ENCODE measurements around the gene PACS1.

Gene PACS1

GRCh38 chr11:66072518-66072917 lies 2.4 kb downstream of the PACS1 start:
- peaks cover 32% of the 10 kb centered on the region for H3F3A ChIP-seq (ENCODE audit: insufficient read depth, low read length)
- TF ChIP-seq EZH2phosphoT487 (IDR thresholded peaks at IDR 0.05; ENCODE audit: low read length), result no peak
- TF ChIP-seq CTCF (IDR thresholded peaks at IDR 0.05; ENCODE audit: low read length), result no peak
- TF ChIP-seq EZH2 (optimal IDR thresholded peaks at IDR 0.05; ENCODE audit: low read depth, low read length), result no peak
- peaks cover 22% of the 10 kb centered on the region for H3K4me1 ChIP-seq (ENCODE audit: low read length)
- H3K27ac ChIP-seq (ENCODE audit: low read length), result no peak overlapping the region
- H3K9me3 ChIP-seq (replicated peaks; ENCODE audit: insufficient read depth, low read length), result no peaks in the 10 kb centered on the region
- no peaks in the 10 kb centered on the region; the same call in 1 of the 2 replicates for H3K36me3 ChIP-seq (replicated peaks; ENCODE audit: insufficient read depth, low read length)
- H3K4me2 ChIP-seq (ENCODE audit: low read depth, low read length), result no peak overlapping the region
- peaks cover 5% of the 10 kb centered on the region; the same call in 1 of the 2 replicates for H4K20me1 ChIP-seq (ENCODE audit: insufficient read depth, low read length)
- H3K9me2 ChIP-seq (replicated peaks; ENCODE audit: insufficient read depth, low read length), result no peaks in the 10 kb centered on the region
- H3K27me3 ChIP-seq (replicated peaks; ENCODE audit: insufficient read depth, low read length), result no peaks in the 10 kb centered on the region
- peaks cover 51% of the 10 kb centered on the region for H3K79me2 ChIP-seq (ENCODE audit: low read length)
- no peak overlapping the region for H3K4me3 ChIP-seq (ENCODE audit: low read length)
- no peak overlapping the region for H3K9ac ChIP-seq (ENCODE audit: low read length)
- no peak for DNase-seq
- no peak overlapping the region for H2AFZ ChIP-seq (ENCODE audit: low read length)

- H3F3A ChIP-seq (ENCODE audit: insufficient read depth, low read length), result peaks cover 21% of the 10 kb centered on the region
Observed at GRCh38 chr11:66073669-66074068, 3.6 kb downstream of the PACS1 start.

GRCh38 chr11:66075273-66075672 lies 5.2 kb downstream of the PACS1 start:
- H3K9ac ChIP-seq (ENCODE audit: low read length), result no peak overlapping the region
- H3K79me2 ChIP-seq (ENCODE audit: low read length), result peaks cover 59% of the 10 kb centered on the region
- H2AFZ ChIP-seq (ENCODE audit: low read length), result no peak overlapping the region
- no peak overlapping the region for H3K27ac ChIP-seq (ENCODE audit: low read length)
- no peaks in the 10 kb centered on the region for H4K20me1 ChIP-seq (ENCODE audit: insufficient read depth, low read length)
- H3K9me3 ChIP-seq (replicated peaks; ENCODE audit: insufficient read depth, low read length), result no peaks in the 10 kb centered on the region
- no peak overlapping the region for H3K4me2 ChIP-seq (ENCODE audit: low read depth, low read length)
- TF ChIP-seq EZH2phosphoT487 (IDR thresholded peaks at IDR 0.05; ENCODE audit: low read length) (no peak), EZH2 (optimal IDR thresholded peaks at IDR 0.05; ENCODE audit: low read depth, low read length) (no peak), CTCF (IDR thresholded peaks at IDR 0.05; ENCODE audit: low read length) (no peak)
- no peaks in the 10 kb centered on the region for H3K9me2 ChIP-seq (replicated peaks; ENCODE audit: insufficient read depth, low read length)
- DNase-seq, result no peak
- H3K4me1 ChIP-seq (ENCODE audit: low read length), result peaks cover 2% of the 10 kb centered on the region; the same call in 1 of the 2 replicates
- H3K36me3 ChIP-seq (replicated peaks; ENCODE audit: insufficient read depth, low read length), result no peaks in the 10 kb centered on the region
- H3K4me3 ChIP-seq (ENCODE audit: low read length), result no peak overlapping the region
- H3K27me3 ChIP-seq (replicated peaks; ENCODE audit: insufficient read depth, low read length), result no peaks in the 10 kb centered on the region
- peaks cover 9% of the 10 kb centered on the region for H3F3A ChIP-seq (ENCODE audit: insufficient read depth, low read length)

More at GRCh38 chr11:66073669-66074068, 3.6 kb downstream of the PACS1 start:
- Histone ChIP-seq H3K9ac (ENCODE audit: low read length) (no peak overlapping the region), H3K36me3 (replicated peaks; ENCODE audit: insufficient read depth, low read length) (no peaks in the 10 kb centered on the region), H3K27me3 (replicated peaks; ENCODE audit: insufficient read depth, low read length) (no peaks in the 10 kb centered on the region), H3K9me3 (replicated peaks; ENCODE audit: insufficient read depth, low read length) (no peaks in the 10 kb centered on the region), H2AFZ (ENCODE audit: low read length) (no peak overlapping the region), H3K9me2 (replicated peaks; ENCODE audit: insufficient read depth, low read length) (no peaks in the 10 kb centered on the region), H3K4me3 (ENCODE audit: low read length) (no peak overlapping the region), H3K4me2 (ENCODE audit: low read depth, low read length) (no peak overlapping the region), H3K79me2 (ENCODE audit: low read length) (peaks cover 50% of the 10 kb centered on the region), H4K20me1 (ENCODE audit: insufficient read depth, low read length) (no peaks in the 10 kb centered on the region), H3K4me1 (ENCODE audit: low read length) (peaks cover 11% of the 10 kb centered on the region), H3K27ac (ENCODE audit: low read length) (no peak overlapping the region)
- no peak for DNase-seq
- no peak for TF ChIP-seq EZH2phosphoT487 (IDR thresholded peaks at IDR 0.05; ENCODE audit: low read length)
- no peak for TF ChIP-seq EZH2 (optimal IDR thresholded peaks at IDR 0.05; ENCODE audit: low read depth, low read length)
- TF ChIP-seq CTCF (IDR thresholded peaks at IDR 0.05; ENCODE audit: low read length), result no peak

All from MM.1S (cell line).